ENCODE data around the gene FCGR3A.
"Not testable (repeated sequence)": the region's sequence is repeated elsewhere in the genome, so short reads cannot be mapped to it uniquely, and the experiment has no call there.

FCGR3A gene

GRCh38 chr1:161529463-161530104, 20.0 kb downstream of the FCGR3A start:
- DNase-seq = not testable (repeated sequence)

- DNase-seq = not testable (repeated sequence)
Measured at GRCh38 chr1:161528550-161528949, 21.1 kb downstream of the FCGR3A start.

GRCh38 chr1:161525918-161526317, 23.7 kb downstream of the FCGR3A start:
- DNase-seq = not testable (repeated sequence)

DNA sequence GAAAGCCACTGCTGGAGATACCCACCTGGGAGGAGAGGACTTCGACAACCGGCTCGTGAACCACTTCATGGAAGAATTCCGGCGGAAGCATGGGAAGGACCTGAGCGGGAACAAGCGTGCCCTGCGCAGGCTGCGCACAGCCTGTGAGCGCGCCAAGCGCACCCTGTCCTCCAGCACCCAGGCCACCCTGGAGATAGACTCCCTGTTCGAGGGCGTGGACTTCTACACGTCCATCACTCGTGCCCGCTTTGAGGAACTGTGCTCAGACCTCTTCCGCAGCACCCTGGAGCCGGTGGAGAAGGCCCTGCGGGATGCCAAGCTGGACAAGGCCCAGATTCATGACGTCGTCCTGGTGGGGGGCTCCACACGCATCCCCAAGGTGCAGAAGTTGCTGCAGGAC, 24.3 kb downstream of the FCGR3A start:
- DNase-seq = not testable (repeated sequence)

DNA sequence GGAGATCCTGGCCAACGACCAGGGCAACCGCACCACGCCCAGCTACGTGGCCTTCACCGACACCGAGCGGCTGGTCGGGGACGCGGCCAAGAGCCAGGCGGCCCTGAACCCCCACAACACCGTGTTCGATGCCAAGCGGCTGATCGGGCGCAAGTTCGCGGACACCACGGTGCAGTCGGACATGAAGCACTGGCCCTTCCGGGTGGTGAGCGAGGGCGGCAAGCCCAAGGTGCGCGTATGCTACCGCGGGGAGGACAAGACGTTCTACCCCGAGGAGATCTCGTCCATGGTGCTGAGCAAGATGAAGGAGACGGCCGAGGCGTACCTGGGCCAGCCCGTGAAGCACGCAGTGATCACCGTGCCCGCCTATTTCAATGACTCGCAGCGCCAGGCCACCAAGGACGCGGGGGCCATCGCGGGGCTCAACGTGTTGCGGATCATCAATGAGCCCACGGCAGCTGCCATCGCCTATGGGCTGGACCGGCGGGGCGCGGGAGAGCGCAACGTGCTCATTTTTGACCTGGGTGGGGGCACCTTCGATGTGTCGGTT, 24.8 kb downstream of the FCGR3A start:
- DNase-seq = not testable (repeated sequence)

GRCh38 chr1:161523817-161524741, 25.5 kb downstream of the FCGR3A start, which contains the start of gene HSPA6:
TSS of gene HSPA6 (plus strand) at chr1:161524540. CDS start at chr1:161524659, 119 bp downstream.
- peak; percentile 90 for DNase-seq

DNA sequence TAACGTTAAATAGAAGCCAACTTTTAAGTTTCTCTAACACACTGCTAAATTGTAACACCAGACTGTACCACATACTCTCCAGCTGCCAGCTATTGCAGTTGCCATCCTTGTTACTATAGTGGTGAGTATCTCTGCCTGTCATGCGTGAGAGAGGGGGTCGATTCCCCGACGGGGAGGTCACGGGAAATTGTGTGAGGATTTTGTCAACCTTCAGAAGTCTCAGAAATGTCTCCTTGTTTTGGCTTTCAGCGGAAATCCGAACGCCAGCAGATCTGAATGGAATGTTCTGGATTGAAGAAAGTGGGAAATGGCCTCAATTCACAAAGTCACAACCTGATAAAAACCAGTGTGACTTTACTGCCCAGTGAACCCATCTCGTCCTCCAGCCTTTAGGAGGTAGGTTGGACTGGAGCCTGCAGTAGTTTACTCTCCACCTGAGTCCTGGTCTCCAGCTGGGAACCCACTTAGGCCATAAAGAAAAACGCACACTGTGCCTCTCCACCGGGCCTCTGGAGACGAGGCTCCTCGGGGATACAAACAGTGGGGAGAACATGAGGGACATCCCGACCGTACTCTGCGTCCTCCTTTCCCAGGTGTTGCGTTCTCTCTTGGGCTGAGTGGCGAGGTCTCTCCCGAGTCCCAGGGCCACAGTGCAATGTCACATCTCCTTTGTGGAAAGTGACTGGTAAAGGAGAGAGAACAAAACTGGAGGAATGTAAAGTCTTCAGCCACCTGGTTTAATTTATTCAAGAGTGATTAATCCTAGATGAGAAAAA, 26.4 kb downstream of the FCGR3A start:
- not testable (repeated sequence) for DNase-seq

GRCh38 chr1:161513953-161514352, 35.7 kb downstream of the FCGR3A start:
- not testable (repeated sequence) for DNase-seq

DNA sequence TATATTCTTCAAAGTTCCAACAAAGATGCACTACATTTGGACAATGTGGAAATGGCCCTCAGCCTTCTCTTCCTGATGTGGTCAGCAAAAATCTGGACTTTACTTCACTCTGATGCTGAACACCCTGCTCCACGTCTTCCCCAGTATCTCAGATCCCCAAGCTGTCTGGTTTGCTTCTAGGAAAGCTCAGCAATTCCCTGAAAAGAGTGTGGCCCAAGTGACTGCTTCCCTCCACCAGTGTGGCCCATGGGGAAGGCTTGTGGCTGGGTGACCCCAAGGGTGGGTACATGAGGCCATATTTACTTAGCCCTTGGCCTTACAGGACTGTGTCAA, 36.2 kb downstream of the FCGR3A start:
- not testable (repeated sequence) for DNase-seq

DNA sequence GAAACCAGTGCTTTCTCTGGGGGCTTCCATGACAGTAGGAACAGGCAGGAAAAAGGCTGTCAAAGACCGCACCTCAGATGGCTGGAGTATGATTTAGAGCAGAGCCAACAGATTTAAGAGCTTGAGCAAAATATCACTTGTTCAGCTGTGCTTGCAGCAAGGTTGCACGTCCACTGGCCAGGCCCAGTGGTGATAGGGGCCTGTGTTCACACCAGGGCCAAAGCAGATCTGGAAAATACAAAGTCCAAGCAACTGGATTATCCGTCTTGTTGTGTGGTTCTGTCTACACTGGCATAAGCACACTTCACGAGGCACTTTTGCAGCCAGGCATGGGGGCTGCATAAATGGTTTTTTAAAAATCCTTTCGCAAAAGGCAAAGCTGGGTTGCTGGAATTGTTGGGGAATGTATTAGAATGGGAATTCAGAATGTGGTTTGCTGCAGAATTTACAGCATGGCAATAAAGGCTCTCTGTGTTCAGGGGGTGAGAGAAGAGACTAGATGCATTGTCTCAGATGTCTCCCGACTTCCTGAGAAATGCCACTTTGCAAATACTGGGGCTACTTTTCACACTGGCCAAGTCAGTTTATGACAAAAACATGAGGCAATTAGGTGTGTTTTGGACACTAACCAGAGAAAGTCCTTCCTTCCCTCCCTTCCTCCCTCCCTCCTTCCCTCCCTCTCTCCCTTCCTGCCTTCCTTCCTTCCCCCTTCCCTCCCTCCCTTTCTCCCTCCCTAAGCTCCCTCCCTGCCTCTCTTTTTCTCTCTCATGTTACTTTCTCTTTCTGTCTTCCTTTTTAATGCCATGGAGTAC, 36.8 kb downstream of the FCGR3A start:
- DNase-seq = not testable (repeated sequence)

DNA sequence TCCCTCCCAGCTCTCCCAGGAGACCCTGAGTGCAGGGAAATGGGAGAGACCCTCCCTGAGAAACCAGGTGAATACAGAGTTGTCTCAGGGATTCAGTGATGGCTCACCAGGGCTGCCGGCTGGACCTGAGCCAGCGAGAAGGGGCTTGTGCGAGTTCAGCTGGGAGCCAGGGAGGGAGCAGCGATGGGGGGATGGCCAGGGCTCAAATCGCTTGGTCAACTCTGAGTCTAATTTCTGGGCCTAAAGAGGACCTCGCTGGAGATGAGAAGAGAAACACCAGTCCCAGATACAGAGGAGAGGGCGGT, 37.9 kb downstream of the FCGR3A start:
- DNase-seq = no peak

DNA sequence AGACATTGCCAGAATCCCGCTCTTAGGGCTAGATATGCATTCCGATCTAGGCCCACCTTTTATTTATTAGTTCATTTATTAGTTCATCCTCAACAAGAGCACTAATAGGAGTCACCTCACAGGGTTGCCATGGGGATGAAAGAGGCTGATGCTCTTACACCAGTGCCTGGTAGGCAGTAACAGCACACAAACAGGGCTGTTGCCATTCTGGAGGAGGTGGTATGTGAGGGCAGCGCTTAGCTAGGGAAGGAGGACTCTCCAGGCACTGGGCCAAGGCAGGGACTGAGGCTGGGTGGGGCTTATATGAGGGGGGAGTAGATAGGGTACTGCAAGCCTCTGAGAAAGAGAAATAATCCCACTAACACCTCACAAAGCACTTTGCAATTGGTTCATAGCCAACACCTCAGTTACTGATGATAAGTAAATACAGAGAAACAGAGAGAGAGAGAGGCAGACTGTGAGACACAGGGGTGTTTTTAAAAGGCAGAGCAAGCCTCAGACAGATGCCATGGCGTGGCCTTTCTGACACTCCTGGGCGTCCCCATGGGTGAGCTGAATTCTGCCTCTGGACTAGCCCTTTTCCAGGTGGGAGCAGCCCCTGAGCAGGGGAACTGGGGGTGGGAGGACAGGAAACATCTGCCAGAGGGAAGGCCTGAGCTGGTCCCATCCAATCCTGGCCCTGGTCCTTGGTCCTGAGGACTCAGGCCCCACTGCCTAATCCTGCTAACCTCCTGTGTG, 38.4 kb downstream of the FCGR3A start:
- DNase-seq = no peak

DNA sequence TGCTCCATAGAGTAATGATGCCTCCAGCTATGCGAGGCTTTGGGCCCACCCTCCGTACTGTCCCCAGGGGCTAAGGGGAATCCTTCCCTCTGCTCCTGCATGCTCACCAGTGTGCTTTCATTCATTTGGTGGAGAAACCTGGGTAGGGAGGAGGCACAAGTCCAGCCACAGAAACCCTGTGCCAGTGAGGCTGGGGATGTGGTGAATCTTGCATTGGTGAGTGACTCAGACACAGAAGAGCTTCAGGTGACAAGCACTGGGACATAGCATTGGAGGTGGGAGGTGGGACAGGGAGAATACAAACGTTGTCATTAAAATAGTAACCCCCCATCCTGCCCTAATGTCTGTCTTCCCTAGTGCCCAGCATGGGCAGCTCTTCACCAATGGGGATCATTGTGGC, 39.1 kb downstream of the FCGR3A start:
- no peak for DNase-seq

DNA sequence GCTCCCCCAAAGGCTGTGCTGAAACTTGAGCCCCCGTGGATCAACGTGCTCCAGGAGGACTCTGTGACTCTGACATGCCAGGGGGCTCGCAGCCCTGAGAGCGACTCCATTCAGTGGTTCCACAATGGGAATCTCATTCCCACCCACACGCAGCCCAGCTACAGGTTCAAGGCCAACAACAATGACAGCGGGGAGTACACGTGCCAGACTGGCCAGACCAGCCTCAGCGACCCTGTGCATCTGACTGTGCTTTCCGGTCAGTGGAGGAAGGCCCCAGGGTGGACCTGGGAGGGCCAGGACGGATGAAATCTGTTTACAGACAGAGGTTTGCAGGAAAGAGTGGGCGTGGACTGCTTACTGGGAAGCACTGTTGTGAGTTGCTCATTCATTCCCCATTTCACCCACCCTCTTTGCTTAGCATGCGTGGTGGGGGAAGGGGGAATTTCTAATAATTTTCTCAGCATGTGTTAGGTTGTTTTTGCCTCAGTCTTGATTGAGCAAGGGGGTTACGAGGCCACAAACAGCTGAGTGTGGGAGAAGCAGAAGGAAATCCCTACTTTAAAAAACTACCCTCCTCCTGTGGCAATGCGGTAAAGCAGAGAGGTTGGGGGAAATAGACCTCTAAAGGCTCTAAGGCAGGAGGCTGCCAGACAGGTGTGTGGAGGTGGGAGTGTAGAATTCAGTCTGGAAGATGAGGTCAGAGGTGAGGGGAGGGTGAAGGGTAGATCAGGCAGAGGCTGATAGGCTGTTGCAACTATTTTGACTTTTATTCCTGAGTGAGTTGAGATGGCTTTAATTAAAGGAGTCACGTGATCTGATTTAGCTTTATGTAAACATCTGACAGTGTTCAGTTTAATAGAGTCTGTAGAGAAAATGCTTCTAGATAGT, 43.0 kb downstream of the FCGR3A start:
- no peak for DNase-seq

- DNase-seq = no peak
Measured at GRCh38 chr1:161505686-161506085, 43.9 kb downstream of the FCGR3A start.

DNA sequence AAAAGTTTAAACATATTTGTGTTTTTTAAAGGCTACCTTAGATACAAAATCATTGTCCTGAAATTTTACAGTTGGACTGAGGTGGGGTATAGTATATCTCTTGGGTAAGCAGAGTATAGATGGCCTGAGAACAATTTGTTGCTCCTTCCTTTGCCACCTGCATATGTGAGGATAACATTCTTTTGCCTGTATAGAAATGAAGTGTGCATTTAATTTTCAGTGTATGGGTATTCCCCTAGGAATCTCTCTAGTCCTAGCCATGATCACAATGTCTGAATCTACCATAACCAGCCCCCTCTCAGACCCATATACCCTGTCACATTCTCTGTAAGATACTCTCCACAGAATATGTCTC, 46.2 kb downstream of the FCGR3A start:
- no peak for DNase-seq

DNA sequence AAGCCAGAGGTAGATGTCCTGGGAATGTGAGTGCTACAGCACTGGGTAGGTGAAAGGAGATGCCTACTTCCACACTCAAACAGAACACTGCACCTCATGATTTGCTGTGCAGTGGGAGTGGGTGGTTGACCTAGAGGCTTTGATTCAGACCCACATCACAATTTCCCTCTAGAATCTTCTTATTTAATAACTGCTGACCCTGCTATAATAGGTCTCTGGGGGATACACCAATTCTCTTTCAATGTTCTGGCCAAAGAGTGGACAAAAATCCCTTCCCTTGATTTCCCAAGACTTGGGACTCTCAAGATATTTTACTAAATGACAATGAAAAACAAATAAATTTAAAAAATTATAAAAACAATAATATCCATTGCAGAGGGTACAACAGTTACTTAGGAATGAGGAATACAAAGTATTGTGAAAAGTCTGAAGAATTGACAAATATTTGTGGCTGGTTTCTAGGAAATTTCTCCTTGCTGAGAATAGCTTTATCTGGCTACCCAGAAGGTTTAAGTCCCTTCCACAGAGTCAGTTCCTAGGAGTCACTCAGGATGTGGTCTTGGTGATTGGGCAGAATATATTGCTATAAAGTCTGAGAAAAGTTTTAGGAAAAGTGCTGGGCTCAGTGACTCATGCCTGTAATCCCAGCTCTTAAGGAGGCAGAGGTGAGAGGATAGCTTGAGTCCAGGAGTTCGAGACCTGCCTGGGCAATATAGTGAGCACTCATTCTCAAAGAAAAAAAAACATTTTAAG, 46.8 kb downstream of the FCGR3A start:
- DNase-seq = no peak

DNA sequence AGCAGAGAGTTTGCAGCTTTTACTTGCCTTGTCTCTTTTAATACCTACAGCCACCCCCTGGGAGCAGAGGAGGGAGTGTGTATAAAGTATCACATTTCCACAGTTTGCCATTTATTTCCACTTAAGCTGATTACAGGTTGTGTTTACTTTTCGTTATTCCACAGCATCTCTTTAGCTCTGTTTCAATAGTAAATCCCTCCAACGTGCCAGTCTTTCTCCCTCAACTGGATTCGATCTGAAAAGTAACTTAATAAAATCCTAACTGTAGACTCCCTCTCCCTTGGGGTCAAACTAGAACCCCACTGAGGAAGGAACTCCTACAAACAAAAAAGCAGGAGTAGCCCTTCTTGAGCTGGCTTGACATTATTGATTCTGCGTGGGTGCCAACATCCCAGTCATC, 47.4 kb downstream of the FCGR3A start:
- no peak for DNase-seq

- no peak for DNase-seq
Measured at GRCh38 chr1:161501234-161501633, 48.4 kb downstream of the FCGR3A start.

Data from CD4-positive, alpha-beta T cell treated with Interleukin-12 subunit alpha and Interleukin-12 subunit beta, for 1 hour (primary cell).